Loucy (cell line): ENCODE results near the gene VPS35L.

Experiments used
- CTCF ChIP-seq: fragments of 200-600 bp; sonication (generic); conservative IDR thresholded peaks from 2 replicates; pipeline ENCODE4 v1.5.1; 2014; ENCODE audit warnings: mild to moderate bottlenecking, antibody characterized with exemption, low read length
- EZH2phosphoT487 ChIP-seq: fragments of 200-600 bp; IDR thresholded peaks from 2 replicates; pipeline ENCODE4 v1.6.1; 2018; ENCODE audit warnings: antibody characterized with exemption, mild to moderate bottlenecking, moderate library complexity, borderline replicate concordance

- TF ChIP-seq CTCF, result no peak
- no peak for TF ChIP-seq EZH2phosphoT487
Measured at GRCh38 chr16:19696328-19696727, 140.8 kb downstream of the VPS35L start.
